Osteoblast (primary cell): ENCODE data around the gene ITCH. TPM values are rescaled to one million over a fixed set of nuclear protein-coding genes. Genes with fewer than 3 reads are reported as not detected.

Experiments used
- DNase-seq: peaks from one replicate; pipeline ENCODE4 v3.0.0; 2011; ENCODE audit warnings: low spot score, mixed read lengths; ENCODE audit not compliant: insufficient read length; ENCODE audit errors: missing footprints
- H2AFZ ChIP-seq: 2 replicates; pipeline ENCODE4 v1.6.0; 2011; ENCODE audit warnings: mild to moderate bottlenecking, low read length
- H3K27ac ChIP-seq: 2 replicates; pipeline ENCODE4 v1.5.1; 2011; ENCODE audit warnings: mild to moderate bottlenecking, low read depth, low read length, moderate library complexity
- H3K27me3 ChIP-seq: 2 replicates; pipeline ENCODE4 v1.6.0; 2012; ENCODE audit warnings: mild to moderate bottlenecking, control low read depth, inconsistent platforms, low read length, moderate library complexity; ENCODE audit not compliant: insufficient read depth
- H3K36me3 ChIP-seq: 2 replicates; pipeline ENCODE4 v1.5.1; 2011; ENCODE audit warnings: mild to moderate bottlenecking, low read length, control low read depth, moderate library complexity; ENCODE audit not compliant: insufficient read depth
- H3K4me1 ChIP-seq: 2 replicates; pipeline ENCODE4 v1.5.1; 2011; ENCODE audit warnings: mild to moderate bottlenecking, low read length, control low read depth, moderate library complexity; ENCODE audit not compliant: insufficient read depth
- H3K4me2 ChIP-seq: 2 replicates; pipeline ENCODE4 v1.6.0; 2011; ENCODE audit warnings: mild to moderate bottlenecking, low read length; ENCODE audit not compliant: insufficient read depth
- H3K4me3 ChIP-seq: fragments of 200-600 bp; sonication (generic); 3 replicates; pipeline ENCODE4 v1.5.1; 2012; ENCODE audit warnings: mild to moderate bottlenecking, low read length, inconsistent platforms; ENCODE audit not compliant: insufficient read depth
- H3K79me2 ChIP-seq: 2 replicates; pipeline ENCODE4 v1.6.0; 2012; ENCODE audit warnings: mild to moderate bottlenecking, low read length, control low read depth, inconsistent platforms; ENCODE audit not compliant: insufficient read depth
- H3K9me3 ChIP-seq: 2 replicates; pipeline ENCODE4 v1.5.1; 2011; ENCODE audit warnings: low read depth, low read length, control low read depth
- H4K20me1 ChIP-seq: 2 replicates; pipeline ENCODE4 v1.6.0; 2012; ENCODE audit warnings: mild to moderate bottlenecking, low read length, control low read depth; ENCODE audit not compliant: insufficient read depth
- CTCF ChIP-seq: IDR thresholded peaks from 2 replicates; pipeline ENCODE4 v1.5.1; 2011; ENCODE audit warnings: mild to moderate bottlenecking, low read depth, low read length, moderate library complexity; ENCODE audit errors: extremely low read depth
- total RNA-seq: library from RNA; depleted of rRNA; stranded (reverse); fragments of >200 nt; gene quantifications from 2 replicates; pipeline ENCODE4 v1.2.3, GENCODE V29; 2012

The ITCH gene
- total RNA-seq, 1 donor: 79.3 TPM

GRCh38 chr20:34443546-34443945 lies 80.5 kb downstream of the ITCH start:
- Histone ChIP-seq H3K9me3 (no peaks in the 10 kb centered on the region), H3K27me3 (no peaks in the 10 kb centered on the region), H2AFZ (no peak overlapping the region), H3K36me3 (peaks cover 82% of the 10 kb centered on the region), H3K4me1 (no peaks in the 10 kb centered on the region), H3K4me3 (no peak overlapping the region), H4K20me1 (peaks cover 6% of the 10 kb centered on the region), H3K27ac (no peak overlapping the region), H3K4me2 (no peak overlapping the region), H3K79me2 (peaks cover 23% of the 10 kb centered on the region)
- no peak for TF ChIP-seq CTCF
- DNase-seq: peak; percentile 56

- H3K36me3 ChIP-seq: peaks cover 82% of the 10 kb centered on the region
- H3K9me3 ChIP-seq: no peaks in the 10 kb centered on the region
- DNase-seq: no peak
These were observed 82.3 kb downstream of the ITCH start for GRCh38 chr20:34445177-34446065.

GRCh38 chr20:34448517-34448916 lies 85.4 kb downstream of the ITCH start:
- H3K4me3 ChIP-seq: no peak overlapping the region
- DNase-seq: no peak

More at GRCh38 chr20:34445177-34446065, 82.3 kb downstream of the ITCH start:
- no peak for TF ChIP-seq CTCF
- peaks cover 6% of the 10 kb centered on the region for H4K20me1 ChIP-seq
- H3K27me3 ChIP-seq: no peaks in the 10 kb centered on the region
- H3K4me2 ChIP-seq: no peak overlapping the region
- no peak overlapping the region for H3K27ac ChIP-seq
- H2AFZ ChIP-seq: no peak overlapping the region
- no peaks in the 10 kb centered on the region for H3K4me1 ChIP-seq
- H3K79me2 ChIP-seq: peaks cover 25% of the 10 kb centered on the region
- no peak overlapping the region for H3K4me3 ChIP-seq

More at GRCh38 chr20:34448517-34448916, 85.4 kb downstream of the ITCH start:
- H3K27me3 ChIP-seq: no peaks in the 10 kb centered on the region
- no peak overlapping the region for H2AFZ ChIP-seq
- H3K4me2 ChIP-seq: no peak overlapping the region
- H3K4me1 ChIP-seq: no peaks in the 10 kb centered on the region
- no peak overlapping the region for H3K27ac ChIP-seq
- H3K79me2 ChIP-seq: peaks cover 33% of the 10 kb centered on the region
- no peaks in the 10 kb centered on the region for H3K9me3 ChIP-seq
- peaks cover 8% of the 10 kb centered on the region for H4K20me1 ChIP-seq
- TF ChIP-seq CTCF: no peak
- peaks cover 89% of the 10 kb centered on the region for H3K36me3 ChIP-seq
